Neural cell (in vitro differentiated cells): ENCODE results near the gene SRSF2.

Experiments used
- CTCF ChIP-seq: fragments of 450-650 bp; IDR thresholded peaks from 2 replicates; pipeline ENCODE4 v1.5.1; 2014; ENCODE audit warnings: antibody characterized with exemption, mild to moderate bottlenecking, moderate library complexity; ENCODE audit not compliant: poor library complexity, severe bottlenecking
- EZH2 ChIP-seq: fragments of 200-600, 300-800 bp; shearing (Covaris generic), sonication (generic); IDR thresholded peaks from 2 replicates; pipeline ENCODE4 v1.6.1; 2014; ENCODE audit warnings: antibody characterized with exemption, low read length, borderline replicate concordance, mild to moderate bottlenecking; ENCODE audit not compliant: insufficient read depth, poor library complexity, severe bottlenecking
- MXI1 ChIP-seq: fragments of 450-650 bp; conservative IDR thresholded peaks from 2 replicates; pipeline ENCODE4 v1.6.1; 2014; ENCODE audit warnings: antibody characterized with exemption, mild to moderate bottlenecking; ENCODE audit not compliant: poor library complexity, severe bottlenecking
- POLR2AphosphoS5 ChIP-seq: IDR thresholded peaks from 2 replicates; pipeline ENCODE4 v1.6.1; 2012
- REST ChIP-seq: IDR thresholded peaks from 2 replicates; pipeline ENCODE4 v1.6.1; 2012; ENCODE audit warnings: borderline replicate concordance
- SMC3 ChIP-seq: fragments of 450-650 bp; conservative IDR thresholded peaks from 2 replicates; pipeline ENCODE4 v1.6.1; 2014; ENCODE audit warnings: antibody characterized with exemption, mild to moderate bottlenecking, moderate library complexity; ENCODE audit not compliant: poor library complexity

- TF ChIP-seq CTCF = peak; percentile 58
- no peak for TF ChIP-seq POLR2AphosphoS5
- TF ChIP-seq EZH2 = no peak
- no peak for TF ChIP-seq MXI1
- TF ChIP-seq SMC3 = no peak
- TF ChIP-seq REST = no peak
These were observed 28.9 kb downstream of the SRSF2 start for GRCh38 chr17:76707985-76708807.
